Colonic mucosa (tissue), 4 donors: ENCODE measurements around the gene SAMD4B. TPM values are rescaled to one million over a fixed set of nuclear protein-coding genes. Genes with fewer than 3 reads are reported as not detected.
A peak's percentile ranks its signal among the peaks of the same experiment; 100 is the strongest.

Source experiments
- DNase-seq: peaks from one replicate; pipeline ENCODE4 v3.0.0-alpha.2; 2020
- H3K27ac ChIP-seq: fragments of 200-600 bp; one replicate; pipeline ENCODE4 v1.8.0; 2021
- H3K27me3 ChIP-seq: fragments of 200-600 bp; one replicate; pipeline ENCODE4 v1.8.0; 2021
- H3K36me3 ChIP-seq: fragments of 200-600 bp; one replicate; pipeline ENCODE4 v1.8.0; 2021
- H3K4me1 ChIP-seq: fragments of 200-600 bp; one replicate; pipeline ENCODE4 v1.8.0; 2021; ENCODE audit warnings: mild to moderate bottlenecking
- H3K4me3 ChIP-seq: fragments of 200-600 bp; one replicate; pipeline ENCODE4 v1.8.0; 2021
- H3K9ac ChIP-seq, 2 donors: one replicate each; pipeline ENCODE4 v1.7.0; 2013; ENCODE audit warnings: control low read depth in 2 of 2, low read depth in 2 of 2, low read length in 2 of 2
- H3K9me3 ChIP-seq: fragments of 200-600 bp; one replicate; pipeline ENCODE4 v1.8.0; 2021
- CTCF ChIP-seq: fragments of 200-600 bp; IDR thresholded peaks from one replicate; pipeline ENCODE4 v1.8.0; 2022; ENCODE audit warnings: antibody characterized with exemption, mild to moderate bottlenecking
- intact Hi-C: fragments of 100-400 bp; cut with DNase I; formaldehyde crosslinking; loops from one replicate; pipeline ENCODE4 v1.14.1; 2022
- total RNA-seq, 2 donors: library from RNA; stranded (reverse); fragmentation: NEBNext Ultra II Directional in 1 of 2; extraction: Animal tissue kit (Norgen Biotek cat#: 25700) in 1 of 2; gene quantifications; one replicate each; pipeline ENCODE4 v1.2.1, GENCODE V29; 2021
- donor health status: healthy.
- donor health status: DM: no; HTN: no; CAD: no.
- donor health status: DM: no; HTN: no; CAD: no.

Gene SAMD4B
- total RNA-seq, 2 donors from 2014 or later, result 63.9 to 73.7 TPM

- intact Hi-C loops, result no loop called here
- H3K36me3 ChIP-seq, result peaks cover 26% of the 10 kb centered on the region
- DNase-seq, result no peak
These were observed 16.8 kb downstream of the SAMD4B start for GRCh38 chr19:39359026-39359425.

GRCh38 chr19:39360599-39360998 lies 18.4 kb downstream of the SAMD4B start:
- Histone ChIP-seq H3K9ac (no peak overlapping the region), H3K27ac (no peak overlapping the region), H3K27me3 (no peaks in the 10 kb centered on the region), H3K9me3 (no peaks in the 10 kb centered on the region), H3K4me1 (no peaks in the 10 kb centered on the region), H3K4me3 (no peak overlapping the region), H3K36me3 (peaks cover 15% of the 10 kb centered on the region)
- no peak for TF ChIP-seq CTCF
- no peak for DNase-seq
- intact Hi-C loops, result no loop called here

More at GRCh38 chr19:39359026-39359425, 16.8 kb downstream of the SAMD4B start:
- H3K9ac ChIP-seq, result no peak overlapping the region
- no peaks in the 10 kb centered on the region for H3K27me3 ChIP-seq
- no peak overlapping the region for H3K27ac ChIP-seq
- H3K4me1 ChIP-seq, result no peaks in the 10 kb centered on the region
- H3K4me3 ChIP-seq, result no peak overlapping the region
- TF ChIP-seq CTCF, result no peak
- no peaks in the 10 kb centered on the region for H3K9me3 ChIP-seq

- H3K9ac ChIP-seq, result peak overlapping the region; percentile 12 to 24
- no peaks in the 10 kb centered on the region for H3K27me3 ChIP-seq
- H3K4me3 ChIP-seq, result no peak overlapping the region
- no peak for DNase-seq
- no peak overlapping the region for H3K27ac ChIP-seq
- peaks cover 7% of the 10 kb centered on the region for H3K36me3 ChIP-seq
- H3K9me3 ChIP-seq, result no peaks in the 10 kb centered on the region
- intact Hi-C loops, result no loop called here
- H3K4me1 ChIP-seq, result no peaks in the 10 kb centered on the region
- no peak for TF ChIP-seq CTCF
These were observed 20.7 kb downstream of the SAMD4B start for GRCh38 chr19:39362682-39363657.

GRCh38 chr19:39363901-39364457 lies 21.8 kb downstream of the SAMD4B start:
- no peaks in the 10 kb centered on the region for H3K9me3 ChIP-seq
- no peak for TF ChIP-seq CTCF
- H3K27me3 ChIP-seq, result no peaks in the 10 kb centered on the region
- intact Hi-C loops, result no loop called here
- no peak overlapping the region for H3K4me3 ChIP-seq
- peaks cover 3% of the 10 kb centered on the region for H3K36me3 ChIP-seq
- DNase-seq, result no peak
- H3K27ac ChIP-seq, result no peak overlapping the region
- H3K4me1 ChIP-seq, result no peaks in the 10 kb centered on the region
- H3K9ac ChIP-seq, result peak overlapping the region in 1 of 2 donors; percentile 28

- H3K36me3 ChIP-seq, result peaks cover 8% of the 10 kb centered on the region
- H3K27ac ChIP-seq, result no peak overlapping the region
These were observed 23.3 kb downstream of the SAMD4B start for GRCh38 chr19:39365531-39365930.

More at GRCh38 chr19:39365531-39365930, 23.3 kb downstream of the SAMD4B start:
- Histone ChIP-seq H3K9ac (no peak overlapping the region), H3K27me3 (no peaks in the 10 kb centered on the region), H3K4me1 (no peaks in the 10 kb centered on the region), H3K9me3 (no peaks in the 10 kb centered on the region), H3K4me3 (no peak overlapping the region)
- no peak for TF ChIP-seq CTCF
- intact Hi-C loops, result no loop called here
- no peak for DNase-seq
